Right ventricle myocardium superior (tissue), 1 donor: ENCODE data around the gene WNT3A. TPM values are rescaled to one million over a fixed set of nuclear protein-coding genes. Genes with fewer than 3 reads are reported as not detected.
"Not testable (repeated sequence)": the region's sequence is repeated elsewhere in the genome, so short reads cannot be mapped to it uniquely, and the experiment has no call there.

ENCODE experiments used
- ATAC-seq: fragments of 200-7000 bp; cut with Tn5 transposase; one replicate; pipeline ENCODE4 v1.9.1; 2020; ENCODE audit warnings: mild to moderate bottlenecking; ENCODE audit not compliant: poor library complexity
- DNase-seq: peaks from one replicate; pipeline ENCODE4 v3.0.0-alpha.2; 2020
- intact Hi-C: fragments of 100-400 bp; cut with DNase I; formaldehyde crosslinking; loops from one replicate; pipeline ENCODE4 v1.11.2; 2022
- long read RNA-seq: library from polyadenylated mRNA; unstranded; transcript quantifications from one replicate; pipeline ENCODE4 v2.0.0, GENCODE V29; 2021
- total RNA-seq: library from RNA; stranded (reverse); fragmentation: NEBNext Ultra II Directional; extraction: Animal tissue kit (Norgen Biotek cat#: 25700); gene quantifications from one replicate; pipeline ENCODE4 v1.2.1, GENCODE V29; 2021
- donor health status: DM: no; HTN: yes; CAD: no; lungs with severe emphysema.

The WNT3A gene, protein sequence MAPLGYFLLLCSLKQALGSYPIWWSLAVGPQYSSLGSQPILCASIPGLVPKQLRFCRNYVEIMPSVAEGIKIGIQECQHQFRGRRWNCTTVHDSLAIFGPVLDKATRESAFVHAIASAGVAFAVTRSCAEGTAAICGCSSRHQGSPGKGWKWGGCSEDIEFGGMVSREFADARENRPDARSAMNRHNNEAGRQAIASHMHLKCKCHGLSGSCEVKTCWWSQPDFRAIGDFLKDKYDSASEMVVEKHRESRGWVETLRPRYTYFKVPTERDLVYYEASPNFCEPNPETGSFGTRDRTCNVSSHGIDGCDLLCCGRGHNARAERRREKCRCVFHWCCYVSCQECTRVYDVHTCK
- total RNA-seq = not detected
- long read RNA-seq = 0 reads

DNA sequence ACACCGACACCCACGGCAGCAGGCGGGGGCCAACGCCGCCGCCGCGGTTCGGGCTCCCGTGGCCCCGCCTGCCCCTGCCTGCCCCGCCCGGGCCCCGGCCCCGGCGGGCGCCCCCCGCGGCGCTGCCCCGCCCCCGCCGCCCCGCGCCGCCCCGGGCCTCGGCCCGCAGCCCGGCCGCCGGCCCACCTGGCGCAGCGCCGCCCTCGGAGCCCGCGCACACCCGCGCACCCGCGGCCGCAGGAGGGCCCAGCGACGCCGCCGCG lies at the start of gene WNT3A:
Gene WNT3A, plus strand, starts transcription at position 213 of the 263 bp plus-strand sequence. CDS start 131 bp downstream, outside the sequence.
- DNase-seq (no peak), ATAC-seq (no peak)
- intact Hi-C loops = no loop called here

DNA sequence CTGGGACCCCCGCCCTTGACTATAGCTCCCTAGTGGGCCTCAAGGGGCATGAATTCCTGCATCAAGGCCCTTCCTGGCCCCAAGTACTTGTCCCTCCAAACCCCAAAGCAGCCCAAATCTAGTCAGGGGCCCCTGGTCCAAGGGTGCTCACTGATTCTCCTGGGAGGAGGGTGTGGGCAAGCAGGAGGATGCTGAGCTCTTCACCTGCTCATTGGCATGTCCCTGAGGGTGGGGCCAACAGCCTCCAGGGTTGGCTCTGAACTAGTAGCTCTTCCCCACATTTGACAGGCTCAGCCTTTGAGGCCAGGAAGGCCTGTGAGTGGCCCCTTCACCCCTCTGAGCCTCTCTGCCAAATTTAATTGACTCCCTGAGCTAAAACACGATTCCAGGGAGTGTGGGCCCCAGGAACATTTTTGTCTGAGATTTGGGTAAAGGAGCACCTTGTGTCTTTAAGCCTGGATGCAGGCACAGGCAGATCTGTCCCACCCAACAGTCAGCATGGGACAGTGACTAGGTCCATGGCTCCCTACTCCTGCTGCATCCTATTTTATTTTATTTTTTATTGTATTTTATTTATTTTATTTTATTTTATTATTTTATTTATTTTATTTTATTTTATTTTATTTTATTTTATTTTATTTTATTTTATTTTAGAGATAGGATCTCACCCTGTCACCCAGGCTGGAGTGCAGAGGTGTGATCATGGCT lies 48.0 kb upstream of the WNT3A start:
- DNase-seq (no peak), ATAC-seq (no peak)
- intact Hi-C loops = no loop called here

DNA sequence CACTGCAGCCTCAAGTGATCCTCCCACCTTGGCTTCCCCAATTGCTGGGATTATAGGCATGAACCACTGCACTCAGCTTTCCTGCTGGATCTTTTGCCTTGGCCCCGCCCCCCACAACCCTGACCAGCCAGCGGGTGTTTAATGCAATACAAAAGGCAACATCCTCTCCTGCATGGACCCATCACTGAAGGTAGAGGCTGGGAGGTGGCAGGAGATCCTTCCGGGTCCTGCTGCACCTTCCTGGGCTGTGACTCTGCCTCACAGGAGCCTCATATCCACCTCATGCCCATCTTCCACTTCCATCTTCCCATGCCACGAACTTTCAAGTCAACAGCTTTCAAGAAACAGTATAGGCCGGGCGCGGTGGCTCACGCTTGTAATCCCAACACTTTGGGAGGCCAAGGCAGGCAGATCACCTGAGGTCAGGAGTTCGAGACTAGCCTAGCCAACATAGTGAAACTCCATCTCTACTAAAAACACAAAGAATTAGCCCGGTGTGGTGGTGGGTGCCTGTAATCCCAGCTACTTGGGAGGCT lies 47.4 kb upstream of the WNT3A start:
- intact Hi-C loops = no loop called here
- no peak for ATAC-seq
- no peak for DNase-seq

DNA sequence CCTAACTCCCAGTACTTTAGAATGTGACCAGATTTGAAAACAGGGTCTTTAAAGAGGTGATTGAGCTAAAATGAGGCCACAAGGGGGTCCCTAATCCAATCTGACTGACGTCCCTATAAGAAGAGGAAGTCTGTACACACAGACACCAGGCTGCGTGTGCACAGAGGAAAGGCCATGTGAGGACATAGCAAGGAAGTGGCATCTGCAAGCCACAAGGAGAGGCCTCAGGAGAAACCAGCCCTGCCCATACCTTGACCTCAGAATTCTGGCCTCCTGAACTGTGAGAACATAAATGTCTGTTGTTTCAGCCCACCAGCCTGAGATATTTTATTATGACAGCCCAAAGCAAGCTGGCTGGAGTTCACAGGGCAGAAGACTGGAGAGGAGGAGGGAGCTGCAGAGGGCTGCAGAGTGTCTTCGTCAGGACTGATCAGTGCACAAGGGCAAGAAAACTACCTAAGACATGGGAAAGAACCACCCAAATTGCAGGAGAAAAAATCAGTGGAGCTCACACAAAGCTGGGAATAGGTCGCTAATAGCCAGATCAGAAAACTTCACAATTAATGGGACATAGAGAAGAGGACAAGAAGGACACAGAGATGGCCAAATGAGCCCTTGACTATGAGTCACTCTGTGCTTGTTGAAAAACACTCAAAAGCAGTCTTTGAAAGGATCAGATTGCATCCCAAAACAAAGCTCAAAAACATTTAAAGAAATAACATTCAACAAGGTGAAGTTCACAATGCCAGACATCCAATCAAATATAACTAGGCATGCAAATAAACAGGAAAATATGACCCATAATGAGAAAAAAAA lies 44.9 kb upstream of the WNT3A start:
- ATAC-seq = no peak
- intact Hi-C loops = no loop called here
- no peak for DNase-seq

DNA sequence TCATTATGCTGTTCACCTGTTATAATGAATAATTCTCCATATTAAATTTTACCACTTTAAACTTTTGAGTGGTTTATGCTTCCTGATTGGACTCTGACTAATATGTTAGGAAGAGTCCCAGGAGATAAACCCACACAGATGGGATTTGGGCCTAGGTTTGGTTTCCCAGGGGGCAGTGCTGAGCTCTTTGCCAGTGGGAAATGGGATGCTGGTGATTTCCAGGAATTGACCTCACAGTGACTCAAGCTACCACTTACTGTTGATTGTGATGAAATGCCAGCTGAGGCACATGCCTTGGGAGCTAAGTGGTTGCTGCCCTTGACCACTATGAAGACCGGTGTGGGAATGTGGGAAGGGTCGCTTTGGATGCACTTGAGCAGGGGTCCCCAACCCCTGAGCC lies 40.1 kb upstream of the WNT3A start:
- ATAC-seq, DNase-seq, intact Hi-C loops: not testable (repeated sequence)

DNA sequence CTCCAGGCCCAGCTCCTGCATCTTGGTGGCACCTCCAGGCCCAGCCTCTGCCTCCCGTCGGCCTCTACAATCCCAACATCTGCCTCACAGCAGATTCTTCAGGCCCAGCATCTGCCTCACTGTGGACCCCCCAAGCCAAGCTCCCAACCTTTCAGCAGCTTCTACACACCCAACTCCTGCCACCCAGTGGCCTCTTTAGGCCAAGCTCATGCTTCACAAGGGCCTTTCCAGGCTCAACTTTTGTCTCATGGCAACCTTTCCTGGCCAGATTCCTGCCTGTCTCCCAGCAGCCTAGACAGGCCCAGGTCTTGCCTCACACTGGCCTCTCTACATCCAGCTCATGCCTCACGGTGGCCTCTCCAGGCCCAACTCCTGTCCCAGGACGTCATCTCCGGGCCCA lies 39.0 kb upstream of the WNT3A start:
- ATAC-seq, intact Hi-C loops, DNase-seq: not testable (repeated sequence)

DNA sequence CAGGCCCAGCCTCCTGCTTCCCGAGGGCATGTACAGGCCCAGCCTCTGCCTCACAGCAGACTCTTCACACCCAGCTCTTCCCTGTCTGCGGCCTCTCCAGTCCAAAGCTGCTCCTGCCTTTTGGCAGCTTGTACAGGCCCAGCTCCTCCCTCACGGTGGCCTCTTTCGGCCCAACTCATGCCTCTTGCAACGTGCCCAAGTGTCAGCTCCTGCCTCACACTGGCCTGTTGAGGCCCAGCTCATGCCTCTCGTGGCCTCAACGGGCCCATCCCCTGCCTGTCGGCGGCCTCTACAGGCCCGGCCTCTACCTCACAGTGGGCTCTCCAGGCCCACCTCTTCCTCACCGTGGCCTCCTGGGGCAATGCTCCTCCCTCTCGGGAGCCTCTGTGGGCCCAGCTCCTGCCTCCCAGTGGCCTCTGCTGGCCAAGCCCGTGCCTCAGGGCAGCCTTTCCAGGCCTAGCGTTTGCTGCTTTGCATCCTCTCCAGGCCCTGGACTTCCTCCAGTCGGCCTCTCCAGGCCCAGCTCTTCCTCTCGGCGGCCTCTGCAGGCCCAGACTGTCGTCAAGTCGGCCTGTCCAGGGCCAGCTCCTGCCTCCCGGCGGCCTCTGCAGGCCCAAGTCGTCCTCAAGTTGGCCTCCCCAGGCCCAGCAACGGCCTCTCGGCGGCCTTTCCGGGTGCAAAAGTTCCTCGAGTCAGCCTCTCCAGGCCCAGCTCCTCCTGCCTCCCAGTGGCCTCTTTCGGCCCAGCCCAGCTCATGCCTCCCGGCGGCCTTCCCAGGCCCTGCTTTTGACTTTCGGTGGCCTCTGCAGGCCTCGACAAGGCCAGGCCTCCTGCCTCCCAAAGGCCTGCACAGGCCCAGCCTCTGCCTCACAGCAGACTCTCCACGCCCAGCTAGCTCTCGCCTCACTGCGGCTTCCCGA lies 36.5 kb upstream of the WNT3A start:
- intact Hi-C loops, DNase-seq, ATAC-seq: not testable (repeated sequence)

DNA sequence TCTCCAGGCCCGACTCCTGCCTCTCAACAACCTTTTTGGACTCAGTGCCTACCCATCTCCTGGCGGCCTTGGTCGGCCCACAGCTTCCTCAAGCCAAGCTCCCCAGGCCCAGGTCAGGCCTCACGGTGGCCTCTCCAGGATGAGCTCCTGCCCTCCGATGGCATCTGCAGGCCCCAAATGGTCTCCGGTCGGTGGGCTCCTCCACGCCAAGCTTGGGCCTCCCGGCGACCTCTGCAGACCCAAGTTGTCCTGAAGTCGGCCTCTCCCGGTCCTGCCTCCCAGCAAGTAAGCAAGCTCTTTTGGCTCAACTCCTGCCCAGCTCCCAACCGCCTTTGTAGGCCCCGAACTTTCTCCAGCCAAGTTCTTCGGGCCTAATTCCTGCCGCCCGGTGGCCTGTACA lies 35.6 kb upstream of the WNT3A start:
- ATAC-seq, intact Hi-C loops: not testable (repeated sequence)

DNA sequence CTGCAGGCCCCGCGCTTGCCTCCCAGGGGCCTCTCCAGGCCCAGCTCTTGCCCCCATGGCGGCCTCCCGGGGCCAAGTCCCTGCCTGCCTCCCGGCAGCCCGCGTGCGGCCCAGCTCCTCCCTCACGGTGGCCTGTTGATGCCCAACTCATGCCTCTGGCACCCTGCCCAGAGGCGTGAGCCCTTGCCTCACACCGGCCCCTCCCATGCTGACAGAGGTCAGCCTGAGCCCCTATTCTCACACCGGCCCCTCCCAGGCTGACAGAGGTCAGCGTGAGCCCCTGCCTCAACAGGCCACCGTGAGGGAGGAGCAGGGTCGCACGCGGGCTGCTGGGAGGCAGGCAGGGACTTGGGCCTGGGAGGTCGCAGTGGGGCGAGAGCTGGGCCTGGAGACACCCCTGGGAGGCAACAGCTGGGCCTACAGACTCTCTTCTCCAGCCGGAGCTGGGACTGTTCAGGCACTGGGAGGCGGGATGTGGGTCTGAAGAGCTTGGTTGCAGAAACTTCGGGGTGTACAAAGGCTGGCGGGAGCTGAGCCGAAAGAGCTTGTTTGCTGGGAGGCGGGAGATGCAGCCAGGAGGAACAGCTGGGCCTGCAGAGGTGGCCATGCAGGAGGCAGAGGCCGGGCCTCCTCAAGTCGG lies 35.0 kb upstream of the WNT3A start:
- DNase-seq, ATAC-seq, intact Hi-C loops: not testable (repeated sequence)

More for the DNA sequence above, 35.6 kb upstream of the WNT3A start:
- not testable (repeated sequence) for DNase-seq

DNA sequence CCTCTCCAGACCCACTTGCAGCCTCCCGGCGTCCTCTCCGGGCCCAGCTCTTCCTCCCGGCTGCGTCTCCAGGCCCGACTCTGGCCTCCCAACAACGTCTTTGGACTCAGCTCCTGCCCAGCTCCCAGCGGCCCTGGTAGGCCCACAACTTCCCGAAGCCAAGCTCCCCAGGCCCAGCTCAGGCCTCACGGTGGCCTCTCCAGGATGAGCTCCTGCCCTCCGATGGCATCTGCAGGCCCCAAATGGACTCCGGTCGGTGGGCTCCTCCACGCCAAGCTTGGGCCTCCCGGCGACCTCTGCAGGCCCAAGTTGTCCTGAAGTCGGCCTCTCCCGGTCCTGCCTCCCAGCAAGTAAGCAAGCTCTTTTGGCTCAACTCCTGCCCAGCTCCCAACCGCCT lies 34.5 kb upstream of the WNT3A start:
- DNase-seq, intact Hi-C loops, ATAC-seq: not testable (repeated sequence)

DNA sequence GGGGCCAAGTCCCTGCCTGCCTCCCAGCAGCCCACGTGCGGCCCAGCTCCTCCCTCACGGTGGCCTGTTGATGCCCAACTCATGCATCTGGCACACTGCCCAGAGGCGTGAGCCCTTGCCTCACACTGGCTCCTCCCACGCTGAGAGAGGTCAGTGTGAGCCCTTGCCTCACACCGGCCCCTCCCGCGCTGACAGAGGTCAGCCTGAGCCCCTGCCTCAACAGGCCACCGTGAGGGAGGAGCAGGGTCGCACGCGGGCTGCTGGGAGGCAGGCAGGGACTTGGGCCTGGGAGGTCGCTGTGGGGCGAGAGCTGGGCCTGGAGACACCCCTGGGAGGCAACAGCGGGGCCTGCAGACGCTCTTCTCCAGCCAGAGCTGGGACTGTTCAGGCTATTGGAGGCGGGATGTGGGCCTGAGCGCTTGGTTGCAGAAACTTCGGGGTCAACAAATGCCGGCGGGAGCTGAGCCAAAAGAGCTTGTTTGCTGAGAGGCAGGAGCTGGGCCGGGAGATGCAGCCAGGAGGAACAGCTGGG lies 33.9 kb upstream of the WNT3A start:
- ATAC-seq, intact Hi-C loops: not testable (repeated sequence)
- DNase-seq = peak; percentile 66

DNA sequence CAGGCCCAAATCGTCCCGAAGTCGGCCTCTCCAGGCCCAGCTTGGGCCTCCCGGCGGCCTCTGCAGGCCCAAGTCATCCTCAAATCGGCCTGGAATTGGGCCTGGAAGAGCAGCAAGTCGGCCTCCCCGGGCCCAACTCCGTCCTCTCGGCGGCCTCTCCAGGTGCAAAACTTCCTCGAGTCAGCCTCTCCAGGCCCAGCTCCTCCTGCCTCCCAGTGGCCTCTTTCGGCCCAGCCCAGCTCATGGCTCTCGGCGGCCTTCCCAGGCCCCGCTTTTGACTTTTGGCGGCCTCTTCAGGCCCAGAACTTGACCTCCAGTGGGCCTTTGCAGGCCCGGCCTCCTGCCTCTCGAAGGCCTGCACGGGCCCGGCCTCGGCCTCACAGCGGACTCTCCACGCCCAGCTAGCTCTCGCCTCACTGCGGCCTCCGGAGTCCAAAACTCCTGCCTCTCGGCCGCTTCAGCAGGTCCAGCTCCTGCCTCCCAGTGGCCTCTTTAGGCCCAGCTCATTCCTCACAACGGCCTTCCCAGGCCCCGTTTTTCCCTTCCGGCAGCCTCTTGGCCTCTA lies 33.0 kb upstream of the WNT3A start:
- DNase-seq, intact Hi-C loops, ATAC-seq: not testable (repeated sequence)

DNA sequence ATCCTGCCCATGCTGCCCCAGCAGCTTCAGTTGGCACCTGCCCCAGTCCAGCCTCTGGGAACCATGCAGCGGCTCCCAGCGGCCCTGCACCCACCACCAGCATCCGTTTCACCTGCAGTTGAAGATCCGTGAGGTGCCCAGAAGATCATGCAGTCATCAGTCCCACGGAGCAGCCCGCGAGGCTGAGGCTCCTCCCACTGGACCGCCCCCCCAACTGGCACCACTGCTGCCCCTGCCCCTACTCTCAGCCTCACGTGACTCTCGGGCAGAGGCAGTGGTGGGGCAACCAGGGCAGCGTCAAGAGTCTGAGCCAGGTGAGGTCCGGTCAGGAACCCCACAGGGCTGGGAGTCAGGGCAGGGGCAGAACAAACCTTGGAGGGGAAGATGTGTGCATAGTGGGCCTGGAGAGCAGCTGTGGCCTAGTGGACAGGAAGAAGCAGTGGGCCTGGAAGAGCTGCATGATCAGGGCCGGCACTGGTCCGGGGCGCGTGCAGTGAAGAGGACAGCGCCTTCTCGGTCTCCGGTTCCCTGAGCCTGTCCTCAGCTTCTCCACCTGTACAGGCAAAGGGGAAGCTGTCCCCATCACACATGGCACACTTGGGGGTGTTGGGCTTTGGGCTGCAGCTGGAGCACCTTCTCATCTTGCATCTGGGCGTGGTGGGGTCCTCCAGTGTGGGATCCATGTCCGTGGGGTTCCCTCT lies 31.1 kb upstream of the WNT3A start:
- intact Hi-C loops, ATAC-seq, DNase-seq: not testable (repeated sequence)

DNA sequence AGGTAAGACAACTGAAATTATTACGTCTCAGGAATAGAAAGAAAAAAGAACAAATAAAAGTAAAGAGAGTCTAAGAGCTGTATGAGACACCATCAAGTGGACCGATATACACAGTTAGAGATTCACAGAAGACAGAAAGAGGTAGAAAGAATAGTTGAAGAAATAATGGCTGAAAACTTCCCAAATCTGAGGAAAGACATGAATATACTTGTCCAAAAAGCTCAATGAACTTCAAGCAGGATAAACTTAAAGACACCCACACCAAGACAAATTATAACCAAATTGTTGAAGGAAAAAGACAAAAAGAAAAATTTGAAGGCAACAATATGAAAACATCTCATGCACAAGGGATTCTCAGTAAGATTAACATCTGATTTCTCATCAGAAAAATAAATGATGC lies 19.6 kb upstream of the WNT3A start:
- ATAC-seq (no peak), DNase-seq (no peak)
- intact Hi-C loops = no loop called here

DNA sequence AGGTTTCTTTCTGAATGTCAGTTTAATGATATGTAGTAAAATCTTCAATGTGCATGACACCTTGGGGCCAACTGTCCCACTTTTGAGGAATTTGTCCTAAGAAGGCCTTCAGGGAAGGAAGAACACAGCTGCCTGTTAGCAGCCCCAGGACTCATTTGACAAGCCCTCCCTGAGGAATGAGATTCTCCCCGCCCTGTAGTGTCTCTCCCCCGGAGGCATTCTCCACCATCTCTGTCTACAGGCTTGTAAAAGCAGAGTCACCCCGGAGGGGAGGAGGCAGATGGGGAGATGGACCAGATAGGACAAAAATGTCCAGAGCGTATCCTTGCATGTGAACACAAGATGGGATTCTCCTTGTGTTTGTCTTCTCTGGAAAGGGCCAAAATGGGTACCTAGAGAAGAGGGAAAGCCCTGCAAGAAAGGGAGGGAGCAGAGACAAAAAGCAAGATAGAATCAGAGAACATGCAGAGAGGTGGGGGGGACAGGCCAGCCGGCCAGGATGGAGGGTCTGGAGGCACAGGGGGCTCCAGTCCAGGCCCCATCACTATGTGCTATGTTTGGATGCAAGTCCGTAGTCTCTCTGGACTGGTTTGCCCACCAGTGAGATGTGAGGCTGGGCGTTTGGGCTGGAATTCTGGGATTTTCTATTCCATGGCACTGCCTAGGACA lies 12.0 kb upstream of the WNT3A start:
- ATAC-seq (no peak), DNase-seq (no peak)
- intact Hi-C loops = no loop called here
